CD4-positive, alpha-beta T cell (primary cell): ENCODE results near the gene STRAP. TPM values are rescaled to one million over a fixed set of nuclear protein-coding genes. Genes with fewer than 3 reads are reported as not detected.

ENCODE experiments used
- ATAC-seq: fragments of 200-7000 bp; cut with Tn5 transposase; one replicate; pipeline ENCODE4 v1.10.0; 2022; ENCODE audit warnings: mild to moderate bottlenecking; ENCODE audit not compliant: poor library complexity
- CTCF ChIA-PET: fragments of 350-600 bp; sonication (Branson Sonifier 250); formaldehyde crosslinking; loops from one replicate; lab custom pipeline; 2021; ENCODE audit warnings: antibody characterized with exemption, inconsistent platforms; lab: Charles Lee
- POLR2A ChIA-PET: fragments of 350-600 bp; sonication (Branson Sonifier 250); formaldehyde crosslinking; loops from one replicate; lab custom pipeline; 2021; ENCODE audit warnings: antibody characterized with exemption, inconsistent platforms; lab: Charles Lee
- DNase-seq, 14 experiments: peaks; one replicate each; pipeline ENCODE4 v3.0.0-alpha.2; 2013 to 2020; ENCODE audit warnings: mixed read lengths in 2 of 14
- H3K27ac ChIP-seq, 2 donors: one replicate each; pipeline versions ENCODE4 v1.5.1 to v1.7.0; 2013; ENCODE audit warnings: low read length in 2 of 2, low read depth in 1 of 2, mild to moderate bottlenecking in 1 of 2
- H3K27me3 ChIP-seq, 2 experiments: 1 replicate in 1 of 2; 2 replicates in 1 of 2; pipeline versions ENCODE4 v1.6.1 to v1.7.0; 2013; ENCODE audit warnings: low read length in 2 of 2, control low read depth in 1 of 2, mild to moderate bottlenecking in 1 of 2, moderate library complexity in 1 of 2; ENCODE audit not compliant: insufficient read depth in 2 of 2, control insufficient read depth in 1 of 2
- H3K36me3 ChIP-seq: one replicate; pipeline ENCODE4 v1.6.1; 2013; ENCODE audit warnings: low read length, control low read depth; ENCODE audit not compliant: insufficient read depth
- H3K4me1 ChIP-seq: one replicate; pipeline ENCODE4 v1.6.1; 2013; ENCODE audit warnings: low read length, control low read depth; ENCODE audit not compliant: insufficient read depth
- H3K4me3 ChIP-seq: one replicate; pipeline ENCODE4 v1.5.1; 2013; ENCODE audit warnings: mild to moderate bottlenecking, low read length, moderate library complexity
- H3K9me3 ChIP-seq, 2 experiments: 1 replicate in 1 of 2; 2 replicates in 1 of 2; pipeline versions ENCODE4 v1.6.1 to v1.7.0; 2013; ENCODE audit warnings: low read length in 2 of 2, mild to moderate bottlenecking in 2 of 2, control low read depth in 1 of 2, moderate library complexity in 1 of 2; ENCODE audit not compliant: control insufficient read depth in 1 of 2, insufficient read depth in 1 of 2
- H3K27ac Mint-ChIP-seq: one replicate; pipeline ENCODE4 v1.8.0; 2020; ENCODE audit warnings: mixed read lengths
- H3K27me3 Mint-ChIP-seq: one replicate; pipeline ENCODE4 v1.8.0; 2021; ENCODE audit warnings: mixed read lengths
- H3K36me3 Mint-ChIP-seq: one replicate; pipeline ENCODE4 v1.8.0; 2021; ENCODE audit warnings: low read depth, mixed read lengths
- H3K4me1 Mint-ChIP-seq: one replicate; pipeline ENCODE4 v1.8.0; 2021; ENCODE audit warnings: low read depth, mixed read lengths
- H3K4me3 Mint-ChIP-seq: one replicate; pipeline ENCODE4 v1.8.0; 2020; ENCODE audit warnings: mild to moderate bottlenecking, mixed read lengths
- H3K9me3 Mint-ChIP-seq: one replicate; pipeline ENCODE4 v1.8.0; 2020; ENCODE audit warnings: mixed read lengths
- CTCF ChIP-seq: fragments of 200-600 bp; IDR thresholded peaks from one replicate; pipeline ENCODE4 v1.8.0; 2022; ENCODE audit warnings: antibody characterized with exemption, mild to moderate bottlenecking
- intact Hi-C, 2 experiments: fragments of 100-400 bp; cut with DNase I in 1 of 2; cut with micrococcal nuclease in 1 of 2; formaldehyde crosslinking; loops; one replicate each; pipeline versions ENCODE4 v1.15.1 to v1.9.0; 2023 to 2025; cut with DNase I, micrococcal nuclease
- total RNA-seq, 174 experiments: library from RNA in 2 of 174; stranded (reverse) in 2 of 174; gene quantifications; one replicate each; pipeline ENCODE4 v1.2.3 and lab custom pipeline; 2021 to 2026

The STRAP gene
- total RNA-seq, 2 experiments from 2014 or later: 138 to 140 TPM

- H3K27ac ChIP-seq: no peak overlapping the region
- no peaks in the 10 kb centered on the region for H3K27me3 ChIP-seq
- ATAC-seq: no peak
- H3K4me1 Mint-ChIP-seq: no peaks in the 10 kb centered on the region
- no peak overlapping the region for H3K27ac Mint-ChIP-seq
- H3K4me3 ChIP-seq: no peak overlapping the region
- CTCF ChIA-PET: interaction anchor here (1.5 to 1.7 kb wide), 2 partner anchors 257 to 314 kb away, joined by 3 to 7 read pairs; no protein-coding TSS in a partner anchor
- no peak for TF ChIP-seq CTCF
- H3K9me3 Mint-ChIP-seq: no peaks in the 10 kb centered on the region
- no peaks in the 10 kb centered on the region for H3K9me3 ChIP-seq
- peaks cover 4% of the 10 kb centered on the region for H3K27me3 Mint-ChIP-seq
- POLR2A ChIA-PET: no interaction called here
- DNase-seq: no peak
- no peaks in the 10 kb centered on the region for H3K4me1 ChIP-seq
- no peaks in the 10 kb centered on the region for H3K36me3 ChIP-seq
- intact Hi-C loops: no loop called here
- H3K4me3 Mint-ChIP-seq: no peak overlapping the region
- no peaks in the 10 kb centered on the region for H3K36me3 Mint-ChIP-seq
Measured at GRCh38 chr12:15846887-15847286, 35.3 kb upstream of the STRAP start.

DNA sequence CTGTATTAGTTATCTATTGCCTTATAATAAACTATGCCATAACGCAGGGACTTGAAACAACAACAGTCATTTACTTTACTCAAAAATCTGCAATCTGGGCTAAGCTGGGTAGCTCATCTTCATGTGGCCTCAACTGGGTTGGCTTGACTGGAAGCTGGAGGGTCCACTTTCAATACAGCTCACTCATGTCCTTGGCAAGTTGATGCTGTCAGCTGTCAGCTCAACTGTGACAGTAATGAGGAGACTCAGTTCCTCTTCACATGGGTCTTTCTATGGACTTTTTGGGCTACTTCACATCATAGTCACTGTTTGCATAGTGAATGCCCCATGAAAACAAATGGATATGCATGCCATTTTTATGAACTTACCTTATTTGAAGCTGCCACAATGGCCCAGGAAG is 33.6 kb upstream of the STRAP start:
- Mint-ChIP-seq H3K4me3 (no peak overlapping the region), H3K9me3 (no peaks in the 10 kb centered on the region), H3K27ac (no peak overlapping the region), H3K27me3 (no peaks in the 10 kb centered on the region), H3K4me1 (no peaks in the 10 kb centered on the region), H3K36me3 (no peaks in the 10 kb centered on the region)
- intact Hi-C loops: no loop called here
- no peak overlapping the region for H3K27ac ChIP-seq
- H3K9me3 ChIP-seq: no peaks in the 10 kb centered on the region
- ATAC-seq (no peak), DNase-seq (no peak)
- ChIA-PET CTCF (interaction anchor here (1.7 kb wide), 1 partner anchor 258 kb away, joined by 7 read pairs; no protein-coding TSS in a partner anchor), POLR2A (no interaction called here)
- H3K4me3 ChIP-seq: no peak overlapping the region
- TF ChIP-seq CTCF: no peak
- H3K27me3 ChIP-seq: no peaks in the 10 kb centered on the region
- H3K36me3 ChIP-seq: no peaks in the 10 kb centered on the region
- no peaks in the 10 kb centered on the region for H3K4me1 ChIP-seq

DNA sequence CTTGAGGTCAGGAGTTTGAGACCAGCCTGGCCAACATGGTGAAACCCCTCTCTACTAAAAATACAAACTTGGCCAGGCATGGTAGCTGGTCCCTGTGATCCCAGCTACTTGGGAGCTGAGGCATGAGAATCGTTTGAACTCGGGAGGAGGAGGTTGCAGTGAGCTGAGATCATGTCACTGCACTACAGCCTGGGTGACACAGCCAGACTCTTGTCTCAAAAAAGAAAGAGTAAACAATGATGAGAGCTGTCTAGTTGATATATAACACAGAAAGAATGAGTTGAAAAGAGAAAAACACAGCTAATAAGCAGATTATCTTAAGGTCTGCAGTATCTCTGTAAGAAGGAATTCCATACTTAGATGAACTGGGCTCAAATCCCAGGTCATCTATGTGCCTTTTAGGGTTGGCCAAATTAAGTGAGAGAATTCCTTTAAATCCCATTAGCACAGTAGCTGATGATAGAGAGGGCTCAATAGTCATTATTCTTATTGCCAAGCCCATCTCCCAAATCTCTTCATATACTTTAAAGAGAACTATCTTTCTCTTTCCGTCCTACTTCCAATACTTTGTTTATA is 31.1 kb upstream of the STRAP start:
- Histone ChIP-seq H3K27me3 (no peaks in the 10 kb centered on the region), H3K36me3 (no peaks in the 10 kb centered on the region), H3K4me3 (no peak overlapping the region), H3K4me1 (no peaks in the 10 kb centered on the region), H3K9me3 (no peaks in the 10 kb centered on the region), H3K27ac (no peak overlapping the region)
- DNase-seq: no peak
- H3K27ac Mint-ChIP-seq: no peak overlapping the region
- peaks cover 4% of the 10 kb centered on the region for H3K27me3 Mint-ChIP-seq
- no peaks in the 10 kb centered on the region for H3K36me3 Mint-ChIP-seq
- no peak for TF ChIP-seq CTCF
- no peaks in the 10 kb centered on the region for H3K9me3 Mint-ChIP-seq
- ChIA-PET CTCF (no interaction called here), POLR2A (no interaction called here)
- ATAC-seq: no peak
- H3K4me3 Mint-ChIP-seq: no peak overlapping the region
- intact Hi-C loops: loop anchor here (10.0 kb wide), 2 partner anchors 706 to 1126 kb away; no protein-coding TSS in a partner anchor
- H3K4me1 Mint-ChIP-seq: no peaks in the 10 kb centered on the region
